ENCODE measurements around the gene ZNF124. TPM values are rescaled to one million over a fixed set of nuclear protein-coding genes. Genes with fewer than 3 reads are reported as not detected.

The ZNF124 gene
- total and polyA plus RNA-seq, 2 of the 13 experiments (the other 11 are each of a cell fraction or from before 2014, with no cell fraction given): 9.7 to 134 TPM

GRCh38 chr1:247111700-247112478 is 59.9 kb downstream of the ZNF124 start (continued):
- TF ChIP-seq, protein P1, sequence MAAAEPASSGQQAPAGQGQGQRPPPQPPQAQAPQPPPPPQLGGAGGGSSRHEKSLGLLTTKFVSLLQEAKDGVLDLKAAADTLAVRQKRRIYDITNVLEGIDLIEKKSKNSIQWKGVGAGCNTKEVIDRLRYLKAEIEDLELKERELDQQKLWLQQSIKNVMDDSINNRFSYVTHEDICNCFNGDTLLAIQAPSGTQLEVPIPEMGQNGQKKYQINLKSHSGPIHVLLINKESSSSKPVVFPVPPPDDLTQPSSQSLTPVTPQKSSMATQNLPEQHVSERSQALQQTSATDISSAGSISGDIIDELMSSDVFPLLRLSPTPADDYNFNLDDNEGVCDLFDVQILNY (CRISPR knock-in tag; conservative IDR thresholded peaks at IDR 0.05): no peak
- TF ChIP-seq SRSF9 (IDR thresholded peaks at IDR 0.05; ENCODE audit: borderline replicate concordance, insufficient read depth, low read depth, low read length, poor library complexity, severe bottlenecking) (no peak), HNF1B (CRISPR knock-in tag; IDR thresholded peaks at IDR 0.05) (no peak), PATZ1 (CRISPR knock-in tag; IDR thresholded peaks at IDR 0.05) (peak; percentile 69), PCBP1 (IDR thresholded peaks at IDR 0.05; ENCODE audit: borderline replicate concordance, low read depth, low read length) (0 out of 2 replicates have a peak, but pooled peaks have one; percentile 49), ZNF572 (CRISPR knock-in tag; IDR thresholded peaks at IDR 0.05) (no peak; the same call in 1 of the 2 replicates), PLRG1 (conservative IDR thresholded peaks at IDR 0.05) (no peak), SRF (IDR thresholded peaks at IDR 0.05; ENCODE audit: low read depth, low read length) (no peak), CREB1 (IDR thresholded peaks at IDR 0.05) (no peak), CREB1 (CRISPR knock-in tag; IDR thresholded peaks at IDR 0.05) (no peak), TFAP4 (IDR thresholded peaks at IDR 0.05; ENCODE audit: borderline replicate concordance, low read depth) (peak; percentile 44; the same call in 1 of the 2 replicates), TEAD3 (CRISPR knock-in tag; optimal IDR thresholded peaks at IDR 0.05; ENCODE audit: borderline replicate concordance) (no peak), POGZ (CRISPR knock-in tag; IDR thresholded peaks at IDR 0.05) (peak; percentile 12; the same call in 1 of the 2 replicates), ZNF577 (CRISPR knock-in tag; IDR thresholded peaks at IDR 0.05; ENCODE audit: borderline replicate concordance, low read depth) (no peak), FOXJ3 (CRISPR knock-in tag; IDR thresholded peaks at IDR 0.05; ENCODE audit: borderline replicate concordance) (peak; percentile 36; the same call in 1 of the 2 replicates), PITX1 (CRISPR knock-in tag; IDR thresholded peaks at IDR 0.05) (no peak; the same call in none of the 2 replicates), ZNF841 (CRISPR knock-in tag; IDR thresholded peaks at IDR 0.05; ENCODE audit: borderline replicate concordance) (no peak)
- TF ChIP-seq, protein P2, sequence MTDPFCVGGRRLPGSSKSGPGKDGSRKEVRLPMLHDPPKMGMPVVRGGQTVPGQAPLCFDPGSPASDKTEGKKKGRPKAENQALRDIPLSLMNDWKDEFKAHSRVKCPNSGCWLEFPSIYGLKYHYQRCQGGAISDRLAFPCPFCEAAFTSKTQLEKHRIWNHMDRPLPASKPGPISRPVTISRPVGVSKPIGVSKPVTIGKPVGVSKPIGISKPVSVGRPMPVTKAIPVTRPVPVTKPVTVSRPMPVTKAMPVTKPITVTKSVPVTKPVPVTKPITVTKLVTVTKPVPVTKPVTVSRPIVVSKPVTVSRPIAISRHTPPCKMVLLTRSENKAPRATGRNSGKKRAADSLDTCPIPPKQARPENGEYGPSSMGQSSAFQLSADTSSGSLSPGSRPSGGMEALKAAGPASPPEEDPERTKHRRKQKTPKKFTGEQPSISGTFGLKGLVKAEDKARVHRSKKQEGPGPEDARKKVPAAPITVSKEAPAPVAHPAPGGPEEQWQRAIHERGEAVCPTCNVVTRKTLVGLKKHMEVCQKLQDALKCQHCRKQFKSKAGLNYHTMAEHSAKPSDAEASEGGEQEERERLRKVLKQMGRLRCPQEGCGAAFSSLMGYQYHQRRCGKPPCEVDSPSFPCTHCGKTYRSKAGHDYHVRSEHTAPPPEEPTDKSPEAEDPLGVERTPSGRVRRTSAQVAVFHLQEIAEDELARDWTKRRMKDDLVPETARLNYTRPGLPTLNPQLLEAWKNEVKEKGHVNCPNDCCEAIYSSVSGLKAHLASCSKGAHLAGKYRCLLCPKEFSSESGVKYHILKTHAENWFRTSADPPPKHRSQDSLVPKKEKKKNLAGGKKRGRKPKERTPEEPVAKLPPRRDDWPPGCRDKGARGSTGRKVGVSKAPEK (CRISPR knock-in tag; IDR thresholded peaks at IDR 0.05; ENCODE audit: borderline replicate concordance): no peak

All from HepG2 (cell line).